Naive B cell (primary cell): ENCODE data around the gene TRIM50. TPM values are rescaled to one million over a fixed set of nuclear protein-coding genes. Genes with fewer than 3 reads are reported as not detected.

ENCODE experiments used
- ATAC-seq, 2 donors: fragments of 150-1000 bp; cut with Tn5 transposase; 2 replicates each; pipeline ENCODE4 v1.10.0; 2021; ENCODE audit warnings: low read depth in 2 of 2, mild to moderate bottlenecking in 2 of 2, moderate library complexity in 2 of 2
- DNase-seq: peaks from one replicate; pipeline ENCODE4 v3.0.0; 2022
- H3K27ac Mint-ChIP-seq, 6 donors: one replicate each; pipeline ENCODE4 v1.8.0; 2020 to 2022; ENCODE audit warnings: mild to moderate bottlenecking in 6 of 6, mixed read lengths in 6 of 6, moderate library complexity in 5 of 6, inconsistent platforms in 2 of 6
- H3K27me3 Mint-ChIP-seq, 3 donors: one replicate each; pipeline ENCODE4 v1.8.0; 2021 to 2022; ENCODE audit warnings: mixed read lengths in 3 of 3, mild to moderate bottlenecking in 1 of 3
- H3K36me3 Mint-ChIP-seq, 2 donors: one replicate each; pipeline ENCODE4 v1.8.0; 2020 to 2022; ENCODE audit warnings: mixed read lengths in 2 of 2, inconsistent platforms in 1 of 2, mild to moderate bottlenecking in 1 of 2
- H3K4me1 Mint-ChIP-seq, 3 donors: one replicate each; pipeline ENCODE4 v1.8.0; 2020 to 2022; ENCODE audit warnings: mixed read lengths in 3 of 3, inconsistent platforms in 1 of 3, mild to moderate bottlenecking in 1 of 3, moderate library complexity in 1 of 3
- H3K4me3 Mint-ChIP-seq, 8 donors: one replicate each; pipeline ENCODE4 v1.8.0; 2020 to 2022; ENCODE audit warnings: mild to moderate bottlenecking in 8 of 8, mixed read lengths in 8 of 8, moderate library complexity in 8 of 8, inconsistent platforms in 2 of 8
- H3K9me3 Mint-ChIP-seq, 7 donors: one replicate each; pipeline ENCODE4 v1.8.0; 2020 to 2022; ENCODE audit warnings: mixed read lengths in 7 of 7, mild to moderate bottlenecking in 5 of 7, inconsistent platforms in 2 of 7, moderate library complexity in 1 of 7
- polyA plus RNA-seq, 6 donors: library from polyadenylated mRNA; unstranded; fragments of 300-500 nt; fragmentation: Illumina TruSeq; gene quantifications; one replicate each; pipeline ENCODE4 v1.2.3, GENCODE V29; 2021; ENCODE audit warnings: low read depth in 6 of 6

Gene TRIM50
- polyA plus RNA-seq, 6 donors from 2014 or later: 0.13 TPM; not detected in 5

DNA sequence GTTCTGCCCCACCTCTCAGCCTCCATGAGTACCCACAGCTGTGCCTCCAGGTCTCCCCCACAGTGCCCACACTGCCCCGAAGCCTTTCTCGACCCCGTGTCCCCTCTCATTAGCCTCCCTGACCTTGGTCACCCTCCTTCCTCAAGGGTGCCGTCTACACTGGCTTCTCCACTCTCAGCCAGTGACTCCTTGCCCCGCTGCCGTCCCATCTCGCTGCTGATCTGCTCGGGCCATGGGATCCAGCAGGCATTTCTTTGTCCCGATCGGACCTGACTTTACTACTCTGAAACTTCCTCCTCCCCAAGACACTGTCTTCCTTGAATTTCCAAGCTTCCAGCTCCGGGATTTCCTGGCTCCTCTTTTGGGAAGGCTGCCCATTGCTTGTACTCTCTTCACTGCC, 31.4 kb upstream of the TRIM50 start:
- Mint-ChIP-seq H3K27ac (peak overlapping the region in 2 of 6 donors; percentile 56 to 90), H3K4me3 (peak overlapping the region in 1 of 8 donors; percentile 30), H3K4me1 (peaks cover 0 to 13% (median 4%) of the 10 kb centered on the region in 3 donors), H3K9me3 (peaks cover 0 to 3% (median 0%) of the 10 kb centered on the region in 7 donors), H3K27me3 (peaks cover 0 to 26% (median 20%) of the 10 kb centered on the region in 3 donors), H3K36me3 (no peaks in the 10 kb centered on the region)
- ATAC-seq: no peak
- no peak for DNase-seq

DNA sequence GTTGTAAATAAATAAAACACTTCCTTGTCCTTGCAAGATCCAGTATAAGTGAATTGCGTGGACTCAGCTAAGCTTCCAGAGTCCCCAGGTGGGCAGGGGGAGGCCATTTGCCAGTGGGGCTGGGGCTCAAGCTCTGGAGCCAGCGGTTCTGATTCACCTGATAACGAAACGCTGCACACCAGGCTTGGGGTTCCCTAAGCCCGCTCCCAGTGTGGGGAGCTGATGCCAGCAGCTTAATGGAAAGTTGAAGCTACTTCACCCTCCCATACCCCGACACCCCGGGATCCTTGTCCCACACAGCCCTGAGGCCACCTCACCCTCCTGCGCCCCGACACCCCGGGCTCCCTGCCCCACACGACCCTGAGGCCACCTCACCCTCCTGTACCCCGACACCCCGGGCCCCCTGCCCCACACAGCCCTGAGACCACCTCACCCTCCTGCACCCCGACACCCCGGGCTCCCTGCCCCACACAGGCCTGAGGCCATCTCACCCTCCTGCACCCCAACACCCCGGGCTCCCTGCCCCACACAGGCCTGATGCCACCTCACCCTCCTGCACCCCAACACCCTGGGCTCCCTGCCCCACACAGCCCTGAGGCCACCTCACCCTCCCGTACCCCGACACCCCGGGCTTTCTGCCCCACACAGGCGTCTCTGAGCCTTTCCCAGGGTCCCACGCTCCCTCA, 30.9 kb upstream of the TRIM50 start:
- ATAC-seq (no peak), DNase-seq (no peak)
- Mint-ChIP-seq H3K36me3 (no peaks in the 10 kb centered on the region), H3K27me3 (peaks cover 0 to 26% (median 20%) of the 10 kb centered on the region in 3 donors), H3K4me1 (peaks cover 0 to 13% (median 4%) of the 10 kb centered on the region in 3 donors), H3K9me3 (peaks cover 0 to 3% (median 0%) of the 10 kb centered on the region in 7 donors), H3K27ac (peak overlapping the region in 1 of 6 donors; percentile 72), H3K4me3 (peak overlapping the region in 4 of 8 donors; percentile 9 to 74 (median 52))

DNA sequence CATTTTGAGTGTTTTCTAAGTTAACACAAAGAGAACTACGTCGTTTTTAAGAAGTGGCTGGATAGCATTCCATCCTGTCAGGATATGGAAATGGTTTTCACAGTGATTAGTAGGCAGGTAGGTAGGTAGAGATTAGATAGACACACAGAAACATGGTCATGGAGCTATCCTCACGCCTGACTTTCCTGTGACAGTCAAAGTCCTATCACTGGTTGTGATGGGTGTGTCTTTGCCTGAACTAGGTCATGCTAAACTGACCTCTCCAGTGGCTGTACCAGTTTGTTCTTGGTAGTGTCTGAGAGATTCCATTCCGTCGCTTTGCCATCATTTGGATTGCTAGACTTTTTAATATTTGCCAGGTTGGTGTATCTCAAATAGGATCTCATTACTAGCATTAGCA, 28.3 kb upstream of the TRIM50 start:
- Mint-ChIP-seq H3K36me3 (peaks cover 0 to 11% of the 10 kb centered on the region in 2 donors), H3K27me3 (peaks cover 0 to 21% (median 13%) of the 10 kb centered on the region in 3 donors), H3K27ac (no peak overlapping the region), H3K4me1 (peaks cover 4 to 13% (median 5%) of the 10 kb centered on the region in 3 donors), H3K4me3 (no peak overlapping the region), H3K9me3 (peaks cover 0 to 11% (median 5%) of the 10 kb centered on the region in 7 donors)
- no peak for ATAC-seq
- no peak for DNase-seq

DNA sequence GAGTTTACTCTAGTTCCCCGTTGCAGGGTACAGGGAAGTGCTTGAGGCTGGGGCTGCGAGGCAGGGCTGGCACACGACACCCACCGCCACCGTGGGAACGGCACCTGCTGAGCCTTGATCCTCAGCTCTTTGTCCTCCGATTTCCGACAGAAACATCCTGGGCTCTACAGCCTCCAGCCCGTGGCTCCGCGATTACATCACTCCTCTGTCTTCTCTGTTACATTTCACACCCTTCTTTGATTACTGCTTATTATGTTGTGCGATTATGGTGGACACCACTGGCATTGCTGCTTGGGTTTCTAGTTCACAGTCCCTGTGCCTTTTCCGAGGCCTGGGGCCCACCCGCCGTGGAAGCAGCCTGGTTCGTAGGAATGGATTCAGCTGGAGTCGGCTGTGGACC, 26.9 kb upstream of the TRIM50 start:
- no peak for DNase-seq
- H3K4me3 Mint-ChIP-seq: no peak overlapping the region
- H3K4me1 Mint-ChIP-seq: peaks cover 4 to 13% (median 5%) of the 10 kb centered on the region in 3 donors
- H3K27me3 Mint-ChIP-seq: peaks cover 0 to 15% (median 10%) of the 10 kb centered on the region in 3 donors
- H3K36me3 Mint-ChIP-seq: peaks cover 0 to 11% of the 10 kb centered on the region in 2 donors
- no peak for ATAC-seq
- peak overlapping the region in 1 of 6 donors; percentile 67 for H3K27ac Mint-ChIP-seq
- peaks cover 0 to 9% (median 5%) of the 10 kb centered on the region in 7 donors for H3K9me3 Mint-ChIP-seq

DNA sequence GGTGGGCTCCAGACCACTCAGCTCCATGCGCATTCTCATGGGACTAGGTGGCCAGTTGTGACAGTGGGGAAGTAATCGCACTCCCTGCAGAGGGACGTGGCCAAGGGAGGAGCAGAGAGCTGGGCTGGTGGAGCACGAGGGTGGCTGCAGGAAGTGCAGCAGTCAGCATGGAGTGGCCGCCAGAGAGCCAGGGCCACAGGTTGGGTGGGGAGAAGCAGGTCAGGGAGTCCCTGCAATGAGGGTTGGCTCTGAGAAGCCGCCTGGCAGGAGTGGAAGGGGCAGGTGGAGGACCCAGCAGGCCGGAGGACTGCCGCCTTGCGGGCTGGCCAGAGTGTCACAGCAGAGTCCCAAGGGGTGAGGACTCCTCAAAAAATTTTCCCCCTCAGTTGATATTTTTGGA, 26.3 kb upstream of the TRIM50 start:
- Mint-ChIP-seq H3K9me3 (peaks cover 0 to 9% (median 5%) of the 10 kb centered on the region in 7 donors), H3K27me3 (peaks cover 0 to 8% (median 4%) of the 10 kb centered on the region in 3 donors), H3K4me3 (no peak overlapping the region), H3K27ac (no peak overlapping the region), H3K36me3 (peaks cover 0 to 11% of the 10 kb centered on the region in 2 donors), H3K4me1 (peaks cover 4 to 10% (median 5%) of the 10 kb centered on the region in 3 donors)
- ATAC-seq: no peak
- DNase-seq: no peak

DNA sequence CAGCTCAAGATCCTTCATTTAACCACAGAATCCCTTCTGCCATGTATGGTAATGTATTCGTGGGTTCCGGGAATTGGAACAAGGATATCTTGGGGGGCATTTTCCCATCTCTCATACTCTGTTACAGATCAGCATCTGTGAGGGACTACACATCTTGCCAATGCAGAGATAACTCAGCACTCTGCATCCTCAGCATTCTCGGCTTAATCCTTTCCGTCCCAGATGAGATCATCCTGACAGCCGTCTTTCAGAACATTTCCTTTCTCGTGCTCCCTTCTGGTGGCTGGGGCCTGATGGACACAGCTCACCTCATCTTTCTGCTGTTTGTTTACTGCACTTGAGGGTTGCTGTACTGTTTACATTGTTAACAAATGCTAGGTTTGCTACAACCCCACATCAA, 25.4 kb upstream of the TRIM50 start:
- ATAC-seq (no peak), DNase-seq (no peak)
- Mint-ChIP-seq H3K27me3 (peaks cover 3 to 6% (median 4%) of the 10 kb centered on the region in 3 donors), H3K27ac (peak overlapping the region in 1 of 6 donors; percentile 31), H3K36me3 (peaks cover 0 to 11% of the 10 kb centered on the region in 2 donors), H3K9me3 (peaks cover 0 to 9% (median 5%) of the 10 kb centered on the region in 7 donors), H3K4me3 (peak overlapping the region in 1 of 8 donors; percentile 53), H3K4me1 (peaks cover 4 to 6% (median 5%) of the 10 kb centered on the region in 3 donors)

DNA sequence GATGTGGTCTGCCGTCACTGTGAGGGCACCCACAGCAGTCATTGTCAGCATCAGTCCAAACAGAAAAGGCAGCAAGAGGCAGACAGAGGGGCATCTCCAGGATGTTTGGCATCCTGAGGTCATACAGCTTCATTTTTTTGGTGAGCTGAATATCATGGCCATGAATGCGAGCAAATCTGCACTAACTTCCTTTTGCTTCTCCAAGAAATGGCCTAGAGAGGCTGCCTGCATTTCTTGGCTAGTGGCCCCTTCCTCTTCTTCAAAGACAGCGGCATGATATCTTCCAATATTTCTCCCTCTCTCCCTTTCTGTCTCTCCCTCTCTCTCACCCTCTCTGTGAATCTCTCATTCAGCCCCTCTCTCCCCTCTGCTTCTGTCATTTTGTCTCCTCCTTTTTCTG, 24.9 kb upstream of the TRIM50 start:
- no peak overlapping the region for H3K27ac Mint-ChIP-seq
- DNase-seq: no peak
- peaks cover 2 to 5% (median 4%) of the 10 kb centered on the region in 3 donors for H3K4me1 Mint-ChIP-seq
- H3K4me3 Mint-ChIP-seq: peak overlapping the region in 1 of 8 donors; percentile 53
- H3K36me3 Mint-ChIP-seq: peaks cover 0 to 11% of the 10 kb centered on the region in 2 donors
- no peak for ATAC-seq
- peaks cover 4 to 8% (median 8%) of the 10 kb centered on the region in 3 donors for H3K27me3 Mint-ChIP-seq
- H3K9me3 Mint-ChIP-seq: peaks cover 0 to 9% (median 5%) of the 10 kb centered on the region in 7 donors

DNA sequence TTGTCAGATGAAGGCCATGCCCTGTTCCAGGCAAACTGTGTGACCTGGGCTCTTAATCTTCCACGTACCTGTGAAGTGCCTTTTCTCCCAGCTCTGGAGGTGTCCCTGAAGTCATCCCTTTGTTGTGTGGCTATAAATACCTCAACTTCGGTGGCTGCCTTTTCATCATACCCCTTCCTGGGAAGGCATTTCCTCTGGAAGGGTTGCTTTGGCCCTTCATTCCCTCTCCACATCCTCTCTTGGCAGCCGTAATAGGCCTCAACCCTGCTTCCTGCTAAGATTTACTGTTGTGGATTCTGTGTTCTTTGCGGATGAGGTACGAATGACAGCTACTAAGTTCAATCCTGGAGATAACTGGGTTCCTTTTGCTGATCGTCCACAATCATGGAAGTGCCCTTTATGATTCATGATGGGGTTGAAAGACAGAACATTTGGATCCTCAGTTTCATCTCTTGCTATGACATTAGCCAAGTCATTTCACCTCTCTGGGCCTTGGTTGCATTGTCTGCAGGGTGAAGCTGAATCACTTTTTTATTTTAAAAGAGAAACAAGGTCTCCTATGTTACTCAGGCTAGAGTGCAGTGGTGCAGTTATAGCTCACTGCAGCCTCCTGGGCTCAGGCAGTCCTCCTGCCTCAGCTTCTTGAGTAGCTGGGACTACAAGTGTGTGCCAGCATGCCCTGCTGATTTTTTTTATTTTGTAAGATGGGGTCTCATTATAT, 23.7 kb upstream of the TRIM50 start:
- H3K4me3 Mint-ChIP-seq: peak overlapping the region in 1 of 8 donors; percentile 9
- H3K27ac Mint-ChIP-seq: peak overlapping the region in 1 of 6 donors; percentile 49
- ATAC-seq (no peak), DNase-seq (no peak)
- H3K9me3 Mint-ChIP-seq: peaks cover 0 to 9% (median 5%) of the 10 kb centered on the region in 7 donors
- peaks cover 2 to 5% (median 4%) of the 10 kb centered on the region in 3 donors for H3K4me1 Mint-ChIP-seq
- H3K27me3 Mint-ChIP-seq: peaks cover 0 to 9% (median 8%) of the 10 kb centered on the region in 3 donors
- peaks cover 0 to 11% of the 10 kb centered on the region in 2 donors for H3K36me3 Mint-ChIP-seq

DNA sequence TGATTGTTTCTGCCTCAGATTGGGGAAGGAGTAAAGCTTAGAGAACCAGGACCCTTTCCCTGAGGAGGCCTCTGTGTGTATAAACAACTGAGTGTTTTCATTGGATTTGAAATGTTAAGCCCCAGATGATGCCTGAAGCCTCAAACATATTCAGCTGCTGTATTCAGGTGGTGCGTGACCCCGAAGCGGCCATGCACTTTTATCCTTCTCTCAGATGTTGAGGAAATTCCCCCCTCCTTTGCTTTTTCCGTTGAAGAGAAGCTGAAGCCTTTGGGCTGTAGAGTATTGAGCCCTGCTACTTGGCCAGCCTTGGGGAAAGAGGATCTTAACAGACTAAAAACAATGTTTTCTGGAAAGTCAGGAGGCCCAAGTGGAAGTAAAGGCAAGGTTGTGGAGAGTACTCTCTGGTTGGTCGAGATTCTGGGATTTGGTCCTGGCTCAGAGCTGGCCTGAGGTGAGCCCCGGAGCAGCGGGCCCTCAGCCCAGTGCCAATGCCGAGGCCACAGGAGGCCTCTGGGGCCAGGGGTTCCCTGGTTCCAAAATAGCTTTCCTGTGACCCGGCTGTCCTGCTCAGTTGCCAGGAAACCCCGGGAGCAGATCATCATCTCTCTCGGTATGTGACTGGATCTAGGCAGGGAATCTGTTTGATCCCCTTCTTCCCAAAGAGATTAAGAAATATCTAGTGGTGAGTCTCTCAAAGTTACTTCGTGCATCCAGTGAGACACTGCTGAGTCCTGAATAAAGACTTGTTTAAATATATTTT, 22.6 kb upstream of the TRIM50 start:
- ATAC-seq: no peak
- H3K27ac Mint-ChIP-seq: no peak overlapping the region
- peaks cover 0 to 11% of the 10 kb centered on the region in 2 donors for H3K36me3 Mint-ChIP-seq
- no peak overlapping the region for H3K4me3 Mint-ChIP-seq
- peaks cover 2 to 9% (median 5%) of the 10 kb centered on the region in 3 donors for H3K4me1 Mint-ChIP-seq
- peaks cover 0 to 9% (median 5%) of the 10 kb centered on the region in 7 donors for H3K9me3 Mint-ChIP-seq
- peaks cover 5 to 16% (median 8%) of the 10 kb centered on the region in 3 donors for H3K27me3 Mint-ChIP-seq
- no peak for DNase-seq

DNA sequence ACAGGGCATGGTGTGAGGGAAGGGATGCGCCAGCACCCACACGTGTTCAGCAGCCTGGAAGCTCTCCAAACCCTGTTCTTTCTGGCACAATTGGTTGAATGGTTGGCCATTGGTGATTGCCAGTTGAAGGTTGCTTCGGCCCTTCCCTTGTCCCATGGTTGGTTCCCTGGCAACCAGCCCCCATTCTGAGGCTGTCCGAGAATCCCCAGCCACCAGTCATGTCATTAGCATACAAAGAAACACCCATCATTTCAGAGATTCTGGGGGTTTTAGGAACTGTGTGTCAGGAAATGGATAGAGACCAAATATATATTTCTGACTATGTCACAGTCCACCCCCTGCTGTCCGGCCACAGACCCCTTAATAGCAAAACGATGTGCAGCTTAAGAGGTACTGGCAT, 21.9 kb upstream of the TRIM50 start:
- H3K36me3 Mint-ChIP-seq: peaks cover 0 to 11% of the 10 kb centered on the region in 2 donors
- no peak overlapping the region for H3K4me3 Mint-ChIP-seq
- ATAC-seq (no peak), DNase-seq (no peak)
- H3K27me3 Mint-ChIP-seq: peaks cover 6 to 16% (median 8%) of the 10 kb centered on the region in 3 donors
- peaks cover 0 to 9% (median 5%) of the 10 kb centered on the region in 7 donors for H3K9me3 Mint-ChIP-seq
- peaks cover 2 to 5% (median 5%) of the 10 kb centered on the region in 3 donors for H3K4me1 Mint-ChIP-seq
- H3K27ac Mint-ChIP-seq: peak overlapping the region in 1 of 6 donors; percentile 21

DNA sequence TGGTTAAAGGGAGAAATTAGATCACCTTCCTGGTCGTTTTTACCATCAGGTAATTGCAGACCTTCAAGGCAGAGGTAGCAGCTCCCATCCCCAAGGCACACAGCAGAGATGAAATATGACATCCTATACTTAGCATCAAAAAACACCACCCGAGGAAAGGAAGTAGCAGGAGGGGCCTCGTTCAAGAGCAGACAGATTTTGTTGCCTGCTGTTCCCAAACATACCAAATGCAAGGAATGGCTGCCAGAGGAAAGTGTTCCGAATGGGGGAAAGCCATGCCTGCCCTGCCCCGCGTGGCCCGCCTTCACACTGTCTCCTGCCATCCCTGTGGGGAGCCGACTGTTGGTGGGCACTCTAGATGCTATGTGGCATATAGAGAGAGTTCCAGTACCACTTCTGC, 18.1 kb upstream of the TRIM50 start:
- H3K27me3 Mint-ChIP-seq: peaks cover 8 to 19% (median 16%) of the 10 kb centered on the region in 3 donors
- DNase-seq: no peak

DNA sequence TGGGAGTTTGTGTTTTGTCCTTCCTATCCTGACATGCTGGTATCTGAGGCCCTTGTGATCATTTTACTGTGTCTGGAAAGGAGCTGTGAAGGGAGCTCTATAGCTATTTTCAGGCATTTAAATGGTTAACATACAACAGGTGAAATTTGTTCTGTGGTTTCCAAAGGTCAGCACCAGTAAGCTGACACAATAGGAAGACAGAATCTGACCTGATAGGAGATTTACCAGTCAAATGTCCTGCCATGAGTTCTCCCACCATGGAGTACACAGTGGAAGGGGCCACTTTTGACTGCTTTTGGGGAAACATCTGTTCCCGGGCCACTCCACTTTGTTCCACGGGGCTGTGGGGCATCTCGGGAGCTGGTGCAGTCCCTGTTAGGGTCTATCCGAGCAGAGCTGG, 17.7 kb upstream of the TRIM50 start:
- no peak overlapping the region for H3K4me3 Mint-ChIP-seq
- H3K36me3 Mint-ChIP-seq: no peaks in the 10 kb centered on the region
- no peak for DNase-seq
- H3K4me1 Mint-ChIP-seq: peaks cover 0 to 5% (median 2%) of the 10 kb centered on the region in 3 donors
- peaks cover 8 to 19% (median 16%) of the 10 kb centered on the region in 3 donors for H3K27me3 Mint-ChIP-seq
- H3K27ac Mint-ChIP-seq: peak overlapping the region in 2 of 6 donors; percentile 44 to 68
- no peaks in the 10 kb centered on the region for H3K9me3 Mint-ChIP-seq
- ATAC-seq: no peak

More for the DNA sequence above, 18.1 kb upstream of the TRIM50 start:
- Mint-ChIP-seq H3K9me3 (no peaks in the 10 kb centered on the region), H3K4me1 (peaks cover 0 to 5% (median 2%) of the 10 kb centered on the region in 3 donors), H3K27ac (peak overlapping the region in 2 of 6 donors; percentile 44 to 94), H3K4me3 (no peak overlapping the region), H3K36me3 (no peaks in the 10 kb centered on the region)
- no peak for ATAC-seq
